GM19023 (cell line): ENCODE results near the gene IL1A.
A peak's percentile ranks its signal among the peaks of the same experiment; 100 is the strongest.

Source experiments
- ATAC-seq: cut with Tn5 transposase; IDR thresholded peaks from one replicate; pipeline ENCODE4 v1.9.1; 2021; ENCODE audit warnings: mild to moderate bottlenecking, moderate library complexity; ENCODE audit not compliant: unreplicated experiment

Gene IL1A

DNA sequence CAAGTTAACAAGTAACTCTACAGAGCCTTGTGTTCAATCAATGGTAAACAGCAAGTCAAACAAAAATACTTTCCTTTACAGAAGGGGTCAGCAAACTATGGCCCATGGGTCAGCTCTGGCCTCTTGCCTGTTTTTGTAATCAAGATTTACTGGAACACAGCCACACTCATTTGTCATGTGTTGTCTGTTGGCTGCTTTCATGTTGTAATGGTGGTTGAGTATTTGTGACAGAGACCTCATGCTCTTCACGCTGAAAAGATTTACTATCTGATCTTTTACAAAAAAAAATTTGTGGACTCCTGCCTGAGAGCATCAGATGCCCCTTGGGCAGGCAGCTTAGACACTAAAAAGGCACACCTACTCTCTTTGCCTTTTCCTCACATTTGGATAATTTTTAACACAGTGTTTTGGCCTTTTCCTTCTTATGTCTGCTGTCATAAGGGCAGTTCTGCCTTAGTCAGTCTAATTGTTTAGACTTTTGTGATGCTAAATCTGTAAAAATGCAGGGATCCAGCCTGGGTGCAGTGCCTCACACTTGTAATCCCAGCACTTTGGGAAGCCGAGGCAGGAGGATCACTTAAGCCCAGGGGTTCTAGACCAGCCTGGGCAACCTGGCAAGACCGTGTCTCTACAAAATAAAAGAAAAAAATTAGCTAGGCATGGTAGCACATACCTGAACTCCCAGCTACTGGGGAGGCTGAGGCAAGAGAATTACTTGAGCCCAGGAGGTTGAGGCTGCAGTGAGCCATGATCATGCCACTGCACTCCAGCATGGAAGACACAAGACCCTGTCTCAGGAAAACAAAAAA, 34.0 kb upstream of the IL1A start:
- ATAC-seq, result no peak

DNA sequence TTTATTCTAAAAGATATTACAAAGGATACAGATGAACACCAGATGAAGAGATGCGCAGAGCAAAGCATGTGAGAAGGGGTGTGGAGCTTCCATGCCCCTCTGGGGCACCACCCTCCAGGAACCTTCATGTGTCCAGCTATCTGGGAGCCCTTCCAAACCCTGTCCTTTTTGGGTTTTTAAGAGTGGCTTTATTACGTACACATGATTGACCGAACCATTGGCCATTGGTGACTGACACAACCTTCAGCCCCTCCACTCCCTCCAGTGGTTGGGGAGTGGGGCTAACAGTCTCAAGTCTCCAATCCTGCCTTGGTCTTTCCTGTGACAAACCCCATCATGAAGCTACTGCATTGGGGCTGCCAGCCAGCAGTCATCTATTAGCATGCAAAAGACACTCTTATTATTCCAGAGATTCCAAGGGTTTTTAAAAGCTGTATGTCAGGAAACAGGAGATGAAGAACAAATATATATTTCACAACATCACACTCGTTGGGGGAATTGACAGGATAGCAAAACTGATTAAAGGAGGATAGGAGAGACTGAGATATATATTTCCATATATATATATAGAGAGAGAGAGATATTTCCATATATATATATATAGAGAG, 32.9 kb upstream of the IL1A start:
- no peak for ATAC-seq

DNA sequence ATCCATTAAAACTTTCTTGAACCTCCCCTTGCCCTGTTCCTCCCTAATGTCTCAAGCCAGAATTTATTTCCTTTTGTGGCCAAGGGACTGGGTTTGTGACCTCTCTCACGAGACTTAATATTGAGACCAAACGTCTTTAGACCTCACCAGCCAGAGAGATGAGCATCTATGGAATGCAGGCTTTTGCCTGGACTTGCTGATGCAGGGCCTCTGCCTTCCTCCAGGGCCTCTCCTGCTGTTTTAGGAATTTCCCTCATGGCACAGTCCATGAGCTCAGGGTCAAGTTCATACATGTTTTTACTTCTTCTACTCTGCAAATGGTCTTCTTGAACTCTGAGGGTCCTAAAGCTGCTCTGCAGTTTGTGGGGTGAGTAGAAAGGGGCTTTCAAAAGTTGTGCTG, 30.0 kb upstream of the IL1A start:
- no peak for ATAC-seq

DNA sequence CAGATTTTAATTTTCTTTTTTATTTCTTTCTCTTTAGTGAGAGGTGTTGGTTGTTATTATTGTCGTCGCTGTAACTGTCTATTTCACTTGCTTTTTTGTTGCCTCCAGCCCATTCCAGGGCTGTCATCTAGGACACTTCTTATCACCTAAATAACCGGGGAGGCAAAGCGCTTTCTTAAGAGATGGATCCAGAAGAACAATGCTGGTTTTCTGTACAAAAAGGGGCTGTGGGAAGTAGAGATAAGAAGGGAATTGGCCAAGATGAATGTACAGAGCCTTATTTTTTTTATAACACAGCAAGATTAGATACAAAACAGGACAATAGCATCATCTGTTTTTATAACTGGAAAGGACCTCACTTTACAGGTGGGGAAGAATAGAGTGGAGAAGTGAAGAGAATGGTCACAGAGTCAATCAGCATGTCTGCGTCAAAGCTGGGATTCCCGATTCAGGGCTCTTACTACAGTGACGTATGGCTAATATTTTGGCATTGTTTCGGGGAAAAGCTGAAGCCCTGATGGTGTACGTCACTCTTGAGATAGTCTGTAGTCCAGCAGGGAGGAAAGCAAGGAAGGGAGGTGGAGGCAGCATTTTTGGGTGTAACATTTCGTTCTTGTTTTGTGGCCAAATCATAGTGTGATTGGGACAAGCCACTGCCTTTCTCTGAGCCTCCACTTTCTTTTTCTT, 29.1 kb upstream of the IL1A start:
- no peak for ATAC-seq

DNA sequence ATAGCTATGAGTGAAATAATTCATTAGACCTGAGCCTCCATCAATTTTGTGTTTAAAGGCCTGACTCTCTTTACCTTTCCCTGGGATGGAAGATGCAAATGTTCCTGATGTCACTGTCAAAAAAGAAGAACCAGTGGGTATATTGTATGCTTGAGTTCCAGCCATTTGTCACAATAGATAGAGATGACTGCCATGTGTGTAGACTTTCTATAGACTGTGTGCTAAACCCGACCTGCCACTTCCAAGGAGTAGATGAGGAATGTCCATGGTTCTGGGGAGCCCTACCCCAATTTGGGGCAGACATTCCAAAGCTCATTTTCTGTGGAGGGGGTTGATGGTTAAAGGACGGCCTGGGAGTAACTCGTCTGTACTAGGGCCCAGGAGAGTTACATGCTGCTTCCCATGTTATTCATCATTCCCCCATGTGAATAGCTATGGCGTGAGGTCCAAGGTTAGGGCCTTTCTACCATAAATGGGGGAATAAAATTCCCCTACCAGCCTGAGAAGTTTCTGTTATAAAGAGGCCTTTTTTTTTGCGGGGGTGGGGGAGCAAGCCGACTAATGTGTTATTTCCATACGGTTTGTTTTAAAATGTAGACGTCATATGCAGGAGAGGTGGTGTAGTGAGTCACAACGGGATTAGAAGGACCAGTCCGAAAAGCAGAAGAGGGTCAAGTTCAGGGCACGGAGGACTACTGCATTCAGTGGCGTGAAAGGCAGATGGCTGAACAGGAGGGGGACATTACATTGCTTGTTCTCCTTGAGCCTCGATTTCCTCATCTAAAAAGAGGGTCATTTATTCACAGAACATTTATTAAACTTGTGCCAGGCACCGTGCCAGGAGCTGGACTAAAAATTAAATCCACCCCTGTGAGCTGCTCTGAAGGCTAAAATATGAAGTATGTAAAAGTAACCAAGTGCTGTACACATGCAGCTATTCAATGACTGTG, 28.3 kb upstream of the IL1A start:
- peak; percentile 67 for ATAC-seq

DNA sequence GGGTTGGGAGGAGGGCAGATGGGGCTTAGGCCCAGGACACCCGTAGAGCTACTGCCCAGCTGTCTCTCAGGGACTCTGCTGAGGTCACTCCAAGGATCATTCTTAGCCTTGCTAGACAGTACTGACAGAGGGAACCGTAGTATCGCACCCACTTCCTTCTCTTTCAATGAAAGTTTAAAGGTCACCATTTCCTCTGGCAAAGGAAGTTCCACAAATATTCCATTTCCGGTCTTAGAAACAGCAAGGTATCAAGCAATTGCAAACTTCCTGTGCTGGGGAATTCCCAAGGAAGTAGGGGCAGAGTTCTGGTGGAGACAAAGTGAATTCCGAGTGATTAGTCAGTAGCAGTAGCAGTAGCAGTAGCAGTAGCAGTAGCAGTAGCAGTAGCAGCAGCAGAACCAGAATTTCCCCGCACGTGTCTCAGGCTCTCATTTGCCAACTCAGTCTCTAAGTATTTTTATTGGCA, 27.6 kb upstream of the IL1A start:
- ATAC-seq, result no peak

DNA sequence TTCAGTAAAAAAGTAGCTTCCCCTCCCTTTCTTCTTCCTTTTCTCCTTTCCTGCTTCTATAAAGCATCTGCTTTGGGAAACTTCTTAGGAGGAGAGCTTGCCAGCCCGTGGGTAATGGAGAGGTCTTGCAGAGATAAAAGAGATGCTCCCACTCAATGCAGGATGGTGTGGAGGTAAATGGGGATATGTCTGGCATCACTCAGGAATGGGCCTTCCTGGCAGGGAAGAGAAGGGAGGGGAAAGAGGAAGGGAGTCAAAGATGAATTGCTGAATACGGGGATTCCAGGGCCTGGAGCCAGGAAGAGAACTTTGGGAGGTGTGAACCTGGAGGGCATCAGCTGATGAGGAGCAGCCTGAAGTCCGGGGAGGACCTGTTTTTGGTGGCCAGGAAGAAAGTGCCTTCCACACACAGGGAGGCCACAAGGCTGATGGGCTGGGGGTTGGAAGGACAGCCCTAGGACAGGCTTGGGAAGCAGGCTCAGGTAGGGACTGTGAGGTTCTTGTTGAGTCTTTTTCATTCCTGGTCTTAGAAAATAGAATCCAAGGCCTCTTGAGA, 27.1 kb upstream of the IL1A start:
- ATAC-seq, result no peak

DNA sequence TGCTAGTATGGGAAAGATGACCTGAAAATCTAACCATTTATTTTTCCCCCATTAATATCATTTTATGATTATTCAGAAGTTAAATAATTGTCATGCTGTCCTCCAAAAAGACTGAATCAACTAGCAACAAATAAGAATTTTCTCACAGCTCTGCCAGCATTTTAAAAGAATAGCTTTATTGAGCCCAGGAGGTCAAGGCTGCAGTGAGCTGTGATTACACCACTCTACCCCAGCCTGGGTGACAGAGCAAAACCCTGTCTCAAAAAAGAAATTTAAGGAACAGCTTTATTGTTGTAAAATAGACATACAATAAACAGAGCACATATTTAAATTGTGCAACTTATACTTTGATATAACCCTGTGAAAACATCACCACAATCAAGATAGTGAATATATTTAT, 24.8 kb upstream of the IL1A start:
- ATAC-seq, result no peak

DNA sequence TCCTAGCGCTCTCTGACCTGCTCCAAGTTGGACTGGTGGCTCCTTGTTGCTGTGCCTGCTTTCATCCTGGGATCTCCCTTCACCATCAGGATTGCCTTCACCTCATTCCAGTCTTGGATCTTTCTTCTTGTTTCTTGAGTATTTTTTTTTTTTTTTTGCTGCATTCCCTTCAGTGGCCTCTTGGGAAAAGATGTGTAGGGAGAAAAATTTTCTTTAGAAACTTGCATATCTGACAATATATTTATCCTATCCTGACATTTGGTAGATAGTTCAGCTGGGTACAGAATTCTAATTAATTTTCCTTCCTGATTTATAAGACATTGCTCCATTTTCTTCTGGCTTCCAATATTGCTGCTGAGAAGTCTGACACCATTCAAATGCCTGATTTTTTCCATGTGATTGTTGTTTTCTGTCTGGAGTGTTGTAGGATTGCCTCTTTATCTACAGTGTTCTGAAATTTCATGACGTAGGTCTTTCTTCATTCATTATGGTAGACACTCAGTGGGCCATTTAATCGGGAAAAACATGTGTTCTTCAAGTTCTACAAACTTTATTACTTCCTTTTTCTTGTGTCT, 23.0 kb upstream of the IL1A start:
- ATAC-seq, result no peak

DNA sequence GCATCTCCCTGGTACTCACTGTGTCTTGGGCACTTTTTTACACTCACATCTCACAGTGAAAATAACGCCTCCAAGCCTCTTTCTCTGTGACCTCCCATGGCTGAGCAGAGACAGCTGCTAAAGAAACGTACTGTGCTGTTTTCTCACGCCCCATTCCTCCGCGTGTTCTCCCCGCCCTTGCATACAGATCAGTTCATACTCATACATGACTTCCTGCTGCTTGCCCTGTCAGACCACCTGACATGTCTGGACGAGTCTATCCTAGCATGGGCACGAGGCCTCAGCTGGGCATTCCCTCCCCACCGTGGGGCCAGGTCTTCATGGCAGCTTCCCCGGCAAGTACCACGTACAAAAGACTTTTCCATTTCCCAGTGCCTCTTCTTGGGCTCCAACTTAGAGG, 21.2 kb upstream of the IL1A start:
- ATAC-seq, result peak; percentile 86

DNA sequence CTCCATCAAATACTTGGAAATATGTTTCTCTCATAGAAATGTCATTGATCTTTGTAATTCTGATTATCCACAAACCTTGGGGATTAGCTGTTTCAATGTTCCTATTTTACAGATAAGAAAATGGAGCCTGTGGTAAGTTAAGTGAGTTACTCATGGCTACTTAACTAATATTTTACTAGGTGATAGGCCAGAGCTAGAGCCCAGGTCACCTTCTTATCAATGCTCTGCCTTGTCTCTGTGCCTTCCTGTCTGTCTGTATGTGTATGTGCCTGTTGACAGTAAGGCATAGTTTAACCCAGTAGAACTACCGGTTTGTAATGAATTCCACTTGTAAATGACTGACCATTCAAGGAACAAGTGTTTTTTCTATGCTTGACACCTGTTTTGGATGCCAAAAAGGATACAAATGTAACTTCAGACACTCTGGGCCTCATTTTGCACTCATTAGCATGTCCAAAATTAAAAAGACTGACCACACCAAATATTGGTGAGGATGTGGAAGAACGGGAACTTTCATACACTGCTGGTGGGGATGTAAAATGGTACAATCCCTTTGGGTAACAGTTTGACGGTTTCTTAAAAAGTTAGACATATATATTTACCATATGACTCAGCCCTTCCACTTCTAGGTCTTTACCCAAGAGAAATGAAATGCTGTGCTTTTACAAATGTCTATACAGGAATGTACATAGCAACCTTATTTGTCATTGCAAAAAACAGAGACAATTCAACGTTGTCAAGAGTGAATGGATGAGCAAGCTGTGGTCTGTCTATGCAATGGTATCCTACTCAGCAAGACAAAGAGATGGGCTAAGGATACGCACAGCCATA, 19.6 kb upstream of the IL1A start:
- peak; percentile 40 for ATAC-seq

DNA sequence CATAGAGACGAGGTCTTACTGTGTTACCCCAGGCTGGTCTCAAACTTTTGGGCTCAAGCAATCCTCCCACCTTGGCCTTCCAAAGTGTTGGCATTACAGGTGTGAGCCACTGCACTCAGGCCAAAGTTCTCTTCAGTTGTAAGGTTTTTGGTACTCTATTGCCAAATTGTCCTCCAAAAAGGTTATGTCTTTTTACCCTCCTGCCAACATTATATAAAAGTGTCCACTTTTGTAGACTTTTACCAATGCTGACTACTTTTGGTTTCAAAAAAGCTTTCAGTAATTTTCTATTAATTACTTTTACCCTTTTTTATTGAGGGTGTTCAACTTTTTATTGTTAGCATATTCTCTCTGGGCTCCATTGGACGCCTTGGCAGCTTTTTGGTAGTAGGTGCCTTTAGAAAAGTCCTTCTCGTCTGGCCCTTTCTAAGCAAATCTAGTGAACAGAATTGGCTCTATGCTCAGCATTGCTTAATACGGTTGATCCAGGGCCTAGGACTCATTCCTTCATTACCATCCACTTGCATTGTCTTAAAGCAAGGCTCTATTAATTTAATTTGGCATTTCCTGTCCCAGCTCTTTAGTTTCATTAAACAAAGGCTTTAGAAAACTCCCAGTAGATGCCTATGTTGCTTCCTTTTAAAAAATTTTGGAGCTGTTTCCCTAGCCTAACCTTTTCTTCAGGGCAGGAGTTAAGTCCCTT, 16.7 kb upstream of the IL1A start:
- no peak for ATAC-seq

DNA sequence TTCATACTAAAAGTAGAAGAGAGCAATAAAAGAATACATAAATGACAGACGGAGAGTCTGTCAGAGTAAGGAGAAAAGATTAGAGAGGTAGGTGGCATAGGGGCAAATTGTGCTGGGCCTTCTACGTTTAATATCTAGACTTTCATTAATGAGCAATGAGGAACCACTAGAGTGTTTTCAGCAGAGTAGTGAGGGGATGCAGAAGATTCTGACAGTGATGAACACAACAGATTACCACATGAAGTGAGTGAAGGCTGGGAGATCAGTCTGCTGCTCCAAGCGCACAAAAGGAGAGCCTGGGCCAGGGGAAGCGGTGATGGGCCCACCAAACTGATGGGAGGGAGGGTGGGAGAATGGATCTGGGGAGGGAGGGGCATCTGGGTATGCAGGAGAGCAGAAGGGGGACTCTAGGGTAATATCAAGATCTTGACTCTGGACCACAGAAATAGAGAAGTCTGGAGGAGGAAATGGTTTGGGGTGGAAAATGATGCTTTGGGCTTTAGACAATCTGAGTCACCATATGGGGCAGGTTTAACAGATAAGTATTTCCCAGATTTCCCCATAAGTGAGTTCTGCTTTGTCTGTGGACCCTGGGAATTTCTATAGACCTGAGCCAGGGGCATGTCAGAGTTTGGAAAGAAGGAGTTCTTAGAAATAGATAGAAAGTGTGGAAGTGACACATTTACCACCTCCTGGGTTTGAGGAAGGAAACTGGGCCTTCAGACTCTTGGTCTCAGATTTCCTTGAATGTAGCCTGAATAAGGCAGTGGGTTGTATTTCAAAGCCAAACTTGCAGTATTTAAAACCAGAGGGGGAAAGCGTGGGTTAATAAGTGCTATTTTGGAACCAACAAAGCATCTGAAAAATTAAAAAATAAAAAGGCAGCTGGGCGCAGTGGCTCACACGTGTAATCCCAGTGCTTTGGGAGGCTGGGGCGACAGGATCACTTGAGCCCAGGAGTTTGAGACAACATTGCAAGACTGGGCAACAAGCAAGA, 15.0 kb upstream of the IL1A start:
- no peak for ATAC-seq

DNA sequence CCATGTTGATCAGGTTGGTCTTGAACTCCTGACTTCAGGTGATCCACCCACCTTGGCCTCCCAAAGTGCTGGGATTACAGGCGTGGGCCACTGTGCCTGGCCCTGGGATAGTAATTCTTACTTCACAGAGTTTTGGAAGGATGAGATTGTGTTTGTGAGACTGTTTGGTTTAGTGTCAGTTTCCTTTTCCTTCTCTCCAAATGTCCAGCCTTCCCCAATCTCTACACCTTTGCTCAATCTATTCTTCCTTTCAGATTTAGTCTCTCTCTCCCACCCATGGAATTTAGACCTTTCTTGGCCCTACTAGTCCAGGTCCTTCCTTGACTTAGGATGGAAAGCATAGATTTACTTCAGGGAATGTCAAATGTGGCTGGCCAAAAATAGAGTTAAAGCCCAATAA, 12.2 kb upstream of the IL1A start:
- ATAC-seq, result no peak

DNA sequence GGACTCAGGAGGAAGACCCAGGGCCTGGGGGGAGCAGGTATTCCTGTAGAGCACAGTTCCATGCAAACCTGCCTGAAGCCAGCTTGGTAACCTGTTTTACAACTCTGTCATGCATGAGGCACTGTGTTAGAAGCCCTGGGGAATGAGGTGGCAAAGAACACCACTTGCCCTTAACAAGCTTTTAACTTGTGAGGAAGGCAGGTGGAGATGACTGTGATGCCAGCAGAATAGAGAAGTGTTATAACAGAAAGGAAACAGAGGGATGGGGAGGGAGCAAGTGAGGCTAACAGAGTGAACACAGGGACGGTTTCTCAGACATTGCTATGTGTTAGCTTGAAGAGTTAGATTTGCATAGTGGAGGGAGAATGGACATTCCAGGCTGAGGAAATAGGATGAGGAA, 11.5 kb upstream of the IL1A start:
- no peak for ATAC-seq

DNA sequence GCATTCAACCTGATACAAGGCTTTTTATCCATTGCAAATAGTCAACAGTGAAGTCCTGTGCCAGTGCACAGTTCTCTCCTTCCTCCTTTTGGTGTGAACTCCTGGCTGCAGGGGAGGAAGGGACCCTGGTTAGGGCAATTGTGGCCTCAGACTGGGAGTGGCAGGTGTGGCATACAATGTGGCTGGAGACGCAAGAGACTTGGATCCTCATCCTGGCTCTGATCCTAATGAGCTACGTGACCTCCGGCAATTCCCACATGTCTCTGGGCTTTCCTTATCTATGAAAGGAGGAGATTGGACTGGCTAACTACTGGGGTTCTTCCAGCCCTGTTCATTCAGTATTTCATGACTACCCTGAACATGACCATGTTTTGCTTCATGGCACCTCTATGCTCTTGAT, 10.5 kb upstream of the IL1A start:
- no peak for ATAC-seq

DNA sequence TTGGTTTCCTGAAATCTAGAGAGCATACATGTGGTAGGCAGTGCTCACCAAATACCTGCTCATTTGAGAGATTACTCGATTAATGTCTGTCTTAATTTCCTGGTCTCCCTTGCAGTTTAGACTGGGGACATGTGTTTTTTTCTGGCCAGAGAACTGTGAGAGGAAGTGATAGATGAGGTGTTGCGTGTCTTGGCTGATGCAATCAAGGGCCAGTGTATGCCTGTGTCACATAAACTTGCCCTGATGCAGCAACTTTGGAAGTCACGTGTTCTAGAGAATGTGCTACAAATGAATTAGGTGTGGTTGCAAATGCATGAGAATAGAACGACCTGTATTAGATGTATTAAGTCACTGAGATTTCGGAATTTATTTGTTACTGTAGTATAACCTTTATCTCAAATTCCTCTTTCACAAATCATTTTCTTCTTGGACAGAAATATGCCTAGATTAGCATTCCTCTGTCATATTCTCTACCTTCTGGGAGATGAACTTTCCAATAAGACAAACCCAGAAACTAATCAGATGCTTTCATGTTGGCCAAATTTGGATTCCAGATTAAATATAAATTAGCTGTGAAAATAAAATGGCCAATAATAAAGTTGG, 9.9 kb upstream of the IL1A start:
- peak; percentile 61 for ATAC-seq
